NCI-H1694 treated with DMSO at 0.1 percent for 48 hours (cell line): ENCODE results near the gene SLC25A18.
"Not testable (repeated sequence)": the region's sequence is repeated elsewhere in the genome, so short reads cannot be mapped to it uniquely, and the experiment has no call there.

ENCODE experiments used
- DNase-seq: peaks from one replicate; lab custom pipeline; 2025; lab: John Stamatoyannopoulos, UW

The SLC25A18 gene

GRCh38 chr22:17607891-17608521 is 44.7 kb downstream of the SLC25A18 start:
- DNase-seq = no peak

GRCh38 chr22:17612057-17612456 is 48.8 kb downstream of the SLC25A18 start:
- DNase-seq = no peak

GRCh38 chr22:17613280-17613679 is 50.0 kb downstream of the SLC25A18 start:
- DNase-seq = no peak

- no peak for DNase-seq
Observed at GRCh38 chr22:17627961-17628405, 64.7 kb downstream of the SLC25A18 start.

- DNase-seq = peak; percentile 81
Observed at GRCh38 chr22:17628406-17629172, 65.3 kb downstream of the SLC25A18 start, which contains the start of gene ATP6V1E1. ATP6V1E1 (minus strand) TSS chr22:17628749; CDS start chr22:17628635, 114 bp downstream.

GRCh38 chr22:17629173-17629489 is 65.8 kb downstream of the SLC25A18 start:
- no peak for DNase-seq

- no peak for DNase-seq
Observed at GRCh38 chr22:17629641-17630040, 66.3 kb downstream of the SLC25A18 start.

GRCh38 chr22:17631076-17631565 is 67.8 kb downstream of the SLC25A18 start:
- no peak for DNase-seq

- DNase-seq = peak; percentile 5
Observed at GRCh38 chr22:17633217-17633997, 70.1 kb downstream of the SLC25A18 start.

- DNase-seq = no peak
Observed at GRCh38 chr22:17633998-17634323, 70.7 kb downstream of the SLC25A18 start.

GRCh38 chr22:17634696-17635095 is 71.4 kb downstream of the SLC25A18 start:
- DNase-seq = no peak

- not testable (repeated sequence) for DNase-seq
Observed at GRCh38 chr22:17636850-17637249, 73.6 kb downstream of the SLC25A18 start.

- DNase-seq = no peak
Observed at GRCh38 chr22:17637490-17638181, 74.3 kb downstream of the SLC25A18 start.

GRCh38 chr22:17638182-17638431 is 74.8 kb downstream of the SLC25A18 start:
- DNase-seq = peak; percentile 49

GRCh38 chr22:17638432-17639246 is 75.3 kb downstream of the SLC25A18 start, which contains the start of gene BCL2L13:
BCL2L13 (plus strand) TSS chr22:17638757; CDS start chr22:17655712, 16,955 bp downstream.
- DNase-seq = peak; percentile 52

GRCh38 chr22:17639247-17639741 is 76.0 kb downstream of the SLC25A18 start:
- DNase-seq = no peak
